GM12874 (cell line): ENCODE results near the gene KCNK3.

Experiments used
- TF ChIP-seq, protein P1 (sequence below): IDR thresholded peaks from 2 replicates; pipeline ENCODE4 v1.5.1; 2011; ENCODE audit warnings: low read depth, mild to moderate bottlenecking, control low read depth, low read length, moderate library complexity; ENCODE audit not compliant: insufficient read depth

The KCNK3 gene

GRCh38 chr2:26746934-26747333, 54.4 kb downstream of the KCNK3 start:
- TF ChIP-seq, protein P1, sequence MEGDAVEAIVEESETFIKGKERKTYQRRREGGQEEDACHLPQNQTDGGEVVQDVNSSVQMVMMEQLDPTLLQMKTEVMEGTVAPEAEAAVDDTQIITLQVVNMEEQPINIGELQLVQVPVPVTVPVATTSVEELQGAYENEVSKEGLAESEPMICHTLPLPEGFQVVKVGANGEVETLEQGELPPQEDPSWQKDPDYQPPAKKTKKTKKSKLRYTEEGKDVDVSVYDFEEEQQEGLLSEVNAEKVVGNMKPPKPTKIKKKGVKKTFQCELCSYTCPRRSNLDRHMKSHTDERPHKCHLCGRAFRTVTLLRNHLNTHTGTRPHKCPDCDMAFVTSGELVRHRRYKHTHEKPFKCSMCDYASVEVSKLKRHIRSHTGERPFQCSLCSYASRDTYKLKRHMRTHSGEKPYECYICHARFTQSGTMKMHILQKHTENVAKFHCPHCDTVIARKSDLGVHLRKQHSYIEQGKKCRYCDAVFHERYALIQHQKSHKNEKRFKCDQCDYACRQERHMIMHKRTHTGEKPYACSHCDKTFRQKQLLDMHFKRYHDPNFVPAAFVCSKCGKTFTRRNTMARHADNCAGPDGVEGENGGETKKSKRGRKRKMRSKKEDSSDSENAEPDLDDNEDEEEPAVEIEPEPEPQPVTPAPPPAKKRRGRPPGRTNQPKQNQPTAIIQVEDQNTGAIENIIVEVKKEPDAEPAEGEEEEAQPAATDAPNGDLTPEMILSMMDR: no peak

DNA sequence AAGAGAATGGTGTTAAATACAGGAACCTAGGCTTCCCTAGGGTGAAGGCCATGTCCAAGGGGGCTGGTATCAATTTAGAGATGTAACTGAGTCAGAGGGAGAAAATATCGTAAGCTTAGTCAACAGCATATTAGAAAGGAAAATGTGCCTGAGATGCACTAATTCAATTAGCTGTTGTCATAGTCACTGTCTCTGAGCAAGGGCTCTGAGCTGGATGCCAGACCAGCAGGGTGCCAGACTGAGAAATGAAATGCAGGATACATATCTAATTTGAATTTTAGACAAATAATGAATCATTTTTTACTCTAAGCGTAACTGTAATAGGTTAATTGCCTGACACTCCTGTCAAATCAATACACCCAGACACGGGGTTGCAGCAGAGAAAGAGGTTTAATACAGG, 60.1 kb downstream of the KCNK3 start:
- TF ChIP-seq, protein P1: no peak

- TF ChIP-seq, protein P1: no peak
Observed at GRCh38 chr2:26754539-26754938, 62.0 kb downstream of the KCNK3 start.

DNA sequence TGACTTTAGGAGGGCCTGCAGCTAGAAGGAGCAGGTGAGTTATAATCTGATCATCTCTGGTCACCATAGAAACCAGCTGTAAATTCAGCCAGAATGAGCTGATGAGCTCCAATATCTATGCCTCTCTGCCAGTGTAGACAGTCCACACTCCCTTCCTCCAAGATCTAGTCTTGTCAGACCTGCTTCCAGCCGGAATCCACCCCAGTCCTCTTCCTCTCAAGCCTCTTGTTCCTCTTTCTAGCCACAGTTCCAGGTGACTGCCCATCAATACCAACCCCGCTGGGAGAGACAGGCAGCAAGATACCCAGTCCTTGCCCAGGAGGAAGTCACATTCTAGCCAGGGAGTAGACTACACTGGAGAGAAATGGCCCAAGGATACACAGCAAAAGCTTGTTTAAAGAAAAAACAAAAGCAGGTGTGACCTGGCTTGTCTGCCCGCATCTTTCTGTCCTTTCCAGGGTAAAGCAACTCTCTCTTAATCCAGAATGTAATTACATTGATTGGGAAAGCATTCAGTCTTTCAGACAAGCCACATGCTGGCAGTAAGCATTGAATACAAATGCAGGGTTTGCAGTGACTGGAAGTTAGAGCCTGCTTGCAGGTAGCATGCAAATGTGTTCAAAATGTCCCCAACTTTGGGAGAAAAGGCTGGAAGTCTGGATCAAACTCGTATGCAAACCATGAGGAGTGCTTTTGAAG, 62.6 kb downstream of the KCNK3 start:
- TF ChIP-seq, protein P1: no peak

GRCh38 chr2:26756337-26756736, 63.8 kb downstream of the KCNK3 start:
- TF ChIP-seq, protein P1: no peak

- TF ChIP-seq, protein P1: no peak
Observed at GRCh38 chr2:26757873-26758789, 65.6 kb downstream of the KCNK3 start.

DNA sequence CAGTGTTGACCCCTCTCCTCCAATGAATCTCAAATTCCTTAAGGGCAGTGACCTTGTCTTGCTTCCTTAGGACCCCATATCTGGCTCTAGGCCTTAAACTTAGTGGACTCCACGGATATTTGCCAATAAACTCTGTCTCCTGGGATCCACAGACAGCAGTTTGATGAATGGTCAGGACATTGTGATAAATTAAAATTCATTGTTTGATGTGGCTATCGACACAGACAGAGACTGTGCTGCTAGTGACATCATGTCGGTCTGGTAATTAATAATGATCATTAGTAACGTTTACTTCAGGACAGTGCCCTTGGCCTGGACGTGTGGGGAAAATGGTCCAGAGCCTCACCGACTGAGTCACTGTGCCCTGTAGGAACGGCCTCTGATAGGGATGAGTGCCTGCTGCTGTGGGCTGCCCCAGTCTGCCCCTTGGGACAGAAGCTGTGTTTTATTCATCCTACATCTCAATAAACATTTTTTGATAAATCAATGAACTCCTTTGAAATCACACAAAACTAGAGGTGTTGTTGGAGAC, 66.3 kb downstream of the KCNK3 start:
- TF ChIP-seq, protein P1: no peak
